Stimulated activated CD4-positive, alpha-beta T cell treated with anti-CD3 and anti-CD28 coated beads, Interleukin-1b, Interleukin-23, amount 100 ng/mL, for 1 hour (primary cell): ENCODE results near the gene RIPOR3.

Experiments
- DNase-seq, 2 donors: peaks; one replicate each; pipeline ENCODE4 v3.0.0-alpha.2; 2020; ENCODE audit warnings: low read depth in 2 of 2

RIPOR3 gene

GRCh38 chr20:50690650-50691572, at the start of gene RIPOR3:
Gene RIPOR3 (minus strand): TSS chr20:50691542. CDS start chr20:50691128, 414 bp downstream.
- no peak for DNase-seq

GRCh38 chr20:50737352-50737751, 46.0 kb upstream of the RIPOR3 start:
- DNase-seq: no peak

- no peak for DNase-seq
Observed at GRCh38 chr20:50735813-50736212, 44.5 kb upstream of the RIPOR3 start.

- DNase-seq: no peak
Observed at GRCh38 chr20:50734730-50735679, 43.7 kb upstream of the RIPOR3 start.

GRCh38 chr20:50733644-50734349, 42.5 kb upstream of the RIPOR3 start:
- no peak for DNase-seq

GRCh38 chr20:50731930-50732690, 40.8 kb upstream of the RIPOR3 start:
- DNase-seq: no peak

GRCh38 chr20:50731055-50731929, 40.0 kb upstream of the RIPOR3 start, which contains the start of gene PARD6B:
Gene PARD6B (plus strand): TSS chr20:50731580. CDS start chr20:50731787, 207 bp downstream.
- DNase-seq: peak; percentile 98 to 99

- no peak for DNase-seq
Observed at GRCh38 chr20:50730765-50731054, 39.4 kb upstream of the RIPOR3 start.

GRCh38 chr20:50729901-50730764, 38.8 kb upstream of the RIPOR3 start:
- no peak for DNase-seq

- no peak for DNase-seq
Observed at GRCh38 chr20:50728981-50729874, 37.9 kb upstream of the RIPOR3 start.

GRCh38 chr20:50728486-50728980, 37.2 kb upstream of the RIPOR3 start:
- no peak for DNase-seq

GRCh38 chr20:50727792-50728485, 36.6 kb upstream of the RIPOR3 start:
- DNase-seq: no peak

GRCh38 chr20:50726955-50727791, 35.8 kb upstream of the RIPOR3 start:
- DNase-seq: no peak

GRCh38 chr20:50725724-50726005, 34.3 kb upstream of the RIPOR3 start:
- no peak for DNase-seq

- peak in 1 of 2 donors; percentile 71 for DNase-seq
Observed at GRCh38 chr20:50724851-50725723, 33.7 kb upstream of the RIPOR3 start.
